HepG2 (cell line): ENCODE measurements around the gene GRK5. TPM values are rescaled to one million over a fixed set of nuclear protein-coding genes. Genes with fewer than 3 reads are reported as not detected.

Experiments
- ATM ChIP-seq: fragments of 450-650 bp; IDR thresholded peaks from 2 replicates; pipeline ENCODE4 v1.7.1; 2017; ENCODE audit warnings: mild to moderate bottlenecking, borderline replicate concordance
- NFKBIZ ChIP-seq: IDR thresholded peaks from 2 replicates; pipeline ENCODE4 v1.6.1; 2018; ENCODE audit warnings: missing genetic modification reagents, missing compliant biosample characterization
- NONO ChIP-seq, 2 experiments: fragments of 450-650 bp in 1 of 2; sonication (generic) in 1 of 2; formaldehyde crosslinking in 1 of 2; IDR thresholded peaks in 1 of 2; conservative IDR thresholded peaks in 1 of 2; 2 replicates each; pipeline versions ENCODE4 v1.6.1 to v1.8.0; 2017 to 2022; ENCODE audit warnings: mild to moderate bottlenecking in 1 of 2, missing genetic modification reagents in 1 of 2, moderate library complexity in 1 of 2
- TBP ChIP-seq: sonication (generic); formaldehyde crosslinking; IDR thresholded peaks from 2 replicates; pipeline ENCODE4 v1.5.0; 2020; ENCODE audit warnings: missing genetic modification reagents
- ZNF550 ChIP-seq: sonication (generic); formaldehyde crosslinking; IDR thresholded peaks from 2 replicates; pipeline ENCODE4 v1.4.0; 2020; ENCODE audit warnings: mild to moderate bottlenecking, missing genetic modification reagents, borderline replicate concordance
- ZNF563 ChIP-seq: sonication (generic); formaldehyde crosslinking; IDR thresholded peaks from 2 replicates; pipeline ENCODE4 v1.8.0; 2022; ENCODE audit warnings: mild to moderate bottlenecking, moderate library complexity, missing genetic modification reagents
- ZNF577 ChIP-seq: sonication (generic); formaldehyde crosslinking; IDR thresholded peaks from 2 replicates; pipeline ENCODE4 v1.4.0; 2020; ENCODE audit warnings: mild to moderate bottlenecking, low read depth, missing genetic modification reagents, borderline replicate concordance
- ZNF629 ChIP-seq: sonication (generic); formaldehyde crosslinking; conservative IDR thresholded peaks from 2 replicates; pipeline ENCODE4 v1.5.0; 2020; ENCODE audit warnings: missing genetic modification reagents
- ZNF777 ChIP-seq: sonication (generic); formaldehyde crosslinking; IDR thresholded peaks from 2 replicates; pipeline ENCODE4 v1.4.0; 2020; ENCODE audit warnings: missing genetic modification reagents
- polyA plus RNA-seq, 8 experiments: library from polyadenylated mRNA; depleted of rRNA in 3 of 8; stranded (reverse) in 7 of 8; unstranded in 1 of 8; fragments of >200 nt; fragmentation: Illumina TruSeq in 4 of 8; extraction: Trizol in 4 of 8; gene quantifications; 2 replicates each; pipeline versions ENCODE4 v1.2.1 to v1.2.3, GENCODE V29; 2011 to 2016; ENCODE audit warnings: low read depth in 4 of 8, missing spikeins in 1 of 8, mixed read lengths in 1 of 8; ENCODE audit not compliant: insufficient read depth in 1 of 8
- total RNA-seq, 5 experiments: library from RNA; depleted of rRNA; stranded (reverse); fragments of >200 nt; fragmentation: Illumina TruSeq; extraction: Trizol; gene quantifications; 2 replicates each; pipeline ENCODE4 v1.2.3, GENCODE V29; 2016; ENCODE audit warnings: low read depth in 1 of 5
- TF ChIP-seq, protein P1 (sequence below): IDR thresholded peaks from 2 replicates; pipeline ENCODE4 v1.6.1; 2018; ENCODE audit warnings: missing genetic modification reagents
- TF ChIP-seq, protein P2 (sequence below): sonication (generic); formaldehyde crosslinking; IDR thresholded peaks from 2 replicates; pipeline ENCODE4 v1.4.0; 2020; ENCODE audit warnings: missing genetic modification reagents
- TF ChIP-seq, protein P3 (sequence below): sonication (generic); formaldehyde crosslinking; IDR thresholded peaks from 2 replicates; pipeline ENCODE4 v1.8.1; 2023; ENCODE audit warnings: mild to moderate bottlenecking, missing genetic modification reagents

Gene GRK5
- total and polyA plus RNA-seq, 2 of the 13 experiments (the other 11 are each of a cell fraction or from before 2014, with no cell fraction given) = 10.4 to 12.6 TPM

DNA sequence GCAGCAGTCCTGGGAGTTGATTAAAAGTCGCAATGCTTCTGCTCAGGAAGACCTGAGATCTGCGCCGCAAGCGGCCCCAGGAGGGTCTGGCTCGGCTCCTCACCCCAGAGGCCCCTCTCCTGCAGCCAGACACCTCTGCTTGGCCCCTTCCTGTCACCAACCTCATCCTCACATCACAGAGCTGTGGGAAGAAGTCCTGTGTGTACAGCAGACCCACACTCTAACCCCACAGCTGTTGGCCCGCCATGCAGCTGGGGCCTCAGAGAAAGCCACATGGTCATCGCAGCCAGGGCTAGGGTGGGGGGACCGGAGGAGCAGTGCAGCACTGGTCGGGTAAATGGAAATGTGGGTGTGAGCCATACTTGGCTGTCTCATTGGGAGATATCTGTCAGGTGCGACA lies 237.5 kb downstream of the GRK5 start (continued):
- TF ChIP-seq, protein P1, sequence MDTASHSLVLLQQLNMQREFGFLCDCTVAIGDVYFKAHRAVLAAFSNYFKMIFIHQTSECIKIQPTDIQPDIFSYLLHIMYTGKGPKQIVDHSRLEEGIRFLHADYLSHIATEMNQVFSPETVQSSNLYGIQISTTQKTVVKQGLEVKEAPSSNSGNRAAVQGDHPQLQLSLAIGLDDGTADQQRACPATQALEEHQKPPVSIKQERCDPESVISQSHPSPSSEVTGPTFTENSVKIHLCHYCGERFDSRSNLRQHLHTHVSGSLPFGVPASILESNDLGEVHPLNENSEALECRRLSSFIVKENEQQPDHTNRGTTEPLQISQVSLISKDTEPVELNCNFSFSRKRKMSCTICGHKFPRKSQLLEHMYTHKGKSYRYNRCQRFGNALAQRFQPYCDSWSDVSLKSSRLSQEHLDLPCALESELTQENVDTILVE (CRISPR knock-in tag) = no peak
- TF ChIP-seq, protein P2, sequence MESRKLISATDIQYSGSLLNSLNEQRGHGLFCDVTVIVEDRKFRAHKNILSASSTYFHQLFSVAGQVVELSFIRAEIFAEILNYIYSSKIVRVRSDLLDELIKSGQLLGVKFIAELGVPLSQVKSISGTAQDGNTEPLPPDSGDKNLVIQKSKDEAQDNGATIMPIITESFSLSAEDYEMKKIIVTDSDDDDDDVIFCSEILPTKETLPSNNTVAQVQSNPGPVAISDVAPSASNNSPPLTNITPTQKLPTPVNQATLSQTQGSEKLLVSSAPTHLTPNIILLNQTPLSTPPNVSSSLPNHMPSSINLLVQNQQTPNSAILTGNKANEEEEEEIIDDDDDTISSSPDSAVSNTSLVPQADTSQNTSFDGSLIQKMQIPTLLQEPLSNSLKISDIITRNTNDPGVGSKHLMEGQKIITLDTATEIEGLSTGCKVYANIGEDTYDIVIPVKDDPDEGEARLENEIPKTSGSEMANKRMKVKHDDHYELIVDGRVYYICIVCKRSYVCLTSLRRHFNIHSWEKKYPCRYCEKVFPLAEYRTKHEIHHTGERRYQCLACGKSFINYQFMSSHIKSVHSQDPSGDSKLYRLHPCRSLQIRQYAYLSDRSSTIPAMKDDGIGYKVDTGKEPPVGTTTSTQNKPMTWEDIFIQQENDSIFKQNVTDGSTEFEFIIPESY (CRISPR knock-in tag) = no peak
- TF ChIP-seq ZNF550 (CRISPR knock-in tag) = no peak
- no peak for TF ChIP-seq ZNF577
- TF ChIP-seq NONO (IDR thresholded peaks at IDR 0.05) = no peak
- TF ChIP-seq NONO (CRISPR knock-in tag; conservative IDR thresholded peaks at IDR 0.05) = no peak
- TF ChIP-seq ATM = no peak
- no peak for TF ChIP-seq NFKBIZ
- no peak for TF ChIP-seq TBP
- TF ChIP-seq, protein P3, sequence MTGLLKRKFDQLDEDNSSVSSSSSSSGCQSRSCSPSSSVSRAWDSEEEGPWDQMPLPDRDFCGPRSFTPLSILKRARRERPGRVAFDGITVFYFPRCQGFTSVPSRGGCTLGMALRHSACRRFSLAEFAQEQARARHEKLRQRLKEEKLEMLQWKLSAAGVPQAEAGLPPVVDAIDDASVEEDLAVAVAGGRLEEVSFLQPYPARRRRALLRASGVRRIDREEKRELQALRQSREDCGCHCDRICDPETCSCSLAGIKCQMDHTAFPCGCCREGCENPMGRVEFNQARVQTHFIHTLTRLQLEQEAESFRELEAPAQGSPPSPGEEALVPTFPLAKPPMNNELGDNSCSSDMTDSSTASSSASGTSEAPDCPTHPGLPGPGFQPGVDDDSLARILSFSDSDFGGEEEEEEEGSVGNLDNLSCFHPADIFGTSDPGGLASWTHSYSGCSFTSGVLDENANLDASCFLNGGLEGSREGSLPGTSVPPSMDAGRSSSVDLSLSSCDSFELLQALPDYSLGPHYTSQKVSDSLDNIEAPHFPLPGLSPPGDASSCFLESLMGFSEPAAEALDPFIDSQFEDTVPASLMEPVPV (CRISPR knock-in tag) = no peak
- no peak for TF ChIP-seq ZNF777 (CRISPR knock-in tag)
- no peak for TF ChIP-seq ZNF629 (CRISPR knock-in tag)
- no peak for TF ChIP-seq ZNF563 (CRISPR knock-in tag)
